ENCODE measurements around the gene RFPL2.
"Not testable (repeated sequence)": the region's sequence is repeated elsewhere in the genome, so short reads cannot be mapped to it uniquely, and the experiment has no call there.

The RFPL2 gene

GRCh38 chr22:32205974-32206773, 1.3 kb upstream of the RFPL2 start:
- DNase-seq, result no peak

GRCh38 chr22:32204040-32204855, 625 bp downstream of the RFPL2 start:
- DNase-seq, result no peak

GRCh38 chr22:32203181-32204039, 1.5 kb downstream of the RFPL2 start:
- DNase-seq, result no peak

GRCh38 chr22:32202539-32203180, 2.2 kb downstream of the RFPL2 start:
- DNase-seq, result no peak

- no peak for DNase-seq
Measured at GRCh38 chr22:32202161-32202538, 2.7 kb downstream of the RFPL2 start.

- no peak for DNase-seq
Measured at GRCh38 chr22:32200752-32201151, 4.1 kb downstream of the RFPL2 start.

GRCh38 chr22:32199961-32200360, 4.9 kb downstream of the RFPL2 start:
- no peak for DNase-seq

- no peak for DNase-seq
Measured at GRCh38 chr22:32199341-32199740, 5.5 kb downstream of the RFPL2 start.

- DNase-seq, result not testable (repeated sequence)
Measured at GRCh38 chr22:32197553-32198226, 7.2 kb downstream of the RFPL2 start.

GRCh38 chr22:32195900-32196299, 9.0 kb downstream of the RFPL2 start:
- DNase-seq, result not testable (repeated sequence)

GRCh38 chr22:32193346-32193745, 11.5 kb downstream of the RFPL2 start:
- DNase-seq, result not testable (repeated sequence)

GRCh38 chr22:32191021-32191420, 13.9 kb downstream of the RFPL2 start:
- DNase-seq, result not testable (repeated sequence)

GRCh38 chr22:32185821-32186220, 19.1 kb downstream of the RFPL2 start:
- no peak for DNase-seq

- DNase-seq, result no peak
Measured at GRCh38 chr22:32183625-32184024, 21.2 kb downstream of the RFPL2 start.

GRCh38 chr22:32181043-32181442, 23.8 kb downstream of the RFPL2 start:
- DNase-seq, result no peak

- DNase-seq, result no peak
Measured at GRCh38 chr22:32177221-32177765, 27.6 kb downstream of the RFPL2 start.

- DNase-seq, result no peak
Measured at GRCh38 chr22:32175683-32176644, 28.9 kb downstream of the RFPL2 start.

- DNase-seq, result no peak
Measured at GRCh38 chr22:32175115-32175514, 29.8 kb downstream of the RFPL2 start.

- no peak for DNase-seq
Measured at GRCh38 chr22:32165681-32166080, 39.2 kb downstream of the RFPL2 start.

GRCh38 chr22:32164075-32164860, 40.6 kb downstream of the RFPL2 start:
- DNase-seq, result no peak

All from activated CD4-positive, CD25-positive, alpha-beta regulatory T cell treated with anti-CD3 and anti-CD28 coated beads, Interleukin-2, amount 50 U/mL, for 72 hours (primary cell).